Gastroesophageal sphincter (tissue), 3 donors: ENCODE results near the gene C16orf46.

Experiments used
- CTCF ChIP-seq, 4 experiments: fragments of 200-600 bp in 2 of 4; fragments of 450-650 bp in 2 of 4; sonication (generic) in 1 of 4; IDR thresholded peaks; one replicate each; pipeline ENCODE4 v1.5.1; 2017 to 2019; ENCODE audit warnings: antibody characterized with exemption in 4 of 4, mild to moderate bottlenecking in 2 of 4, moderate library complexity in 2 of 4
- POLR2A ChIP-seq, 2 donors: fragments of 450-650 bp; IDR thresholded peaks; one replicate each; pipeline ENCODE4 v1.6.1; 2017; ENCODE audit warnings: antibody characterized with exemption in 2 of 2, mild to moderate bottlenecking in 2 of 2, moderate library complexity in 1 of 2
- POLR2AphosphoS5 ChIP-seq: sonication (generic); formaldehyde crosslinking; IDR thresholded peaks from one replicate; pipeline ENCODE4 v1.6.1; 2017; ENCODE audit warnings: antibody characterized with exemption

- TF ChIP-seq CTCF (IDR thresholded peaks at IDR 0.05) = no peak
- no peak for TF ChIP-seq POLR2A (IDR thresholded peaks at IDR 0.05)
- no peak for TF ChIP-seq POLR2AphosphoS5
Measured at GRCh38 chr16:81040131-81040530, 36.9 kb downstream of the C16orf46 start.
